Fibroblast of lung (primary cell): Measurements from ENCODE around the gene ANKRD40.

ENCODE experiments used
- EZH2 ChIP-seq: IDR thresholded peaks from 2 replicates; pipeline ENCODE4 v1.5.1; 2012; ENCODE audit warnings: low read length, control low read depth, mild to moderate bottlenecking; ENCODE audit errors: missing control alignments
- TF ChIP-seq, protein P1 (sequence below), 2 donors: IDR thresholded peaks in 1 of 2; conservative IDR thresholded peaks in 1 of 2; 1 replicate in 1 of 2; 2 replicates in 1 of 2; pipeline ENCODE4 v1.5.1; 2011 to 2012; ENCODE audit warnings: low read length in 2 of 2, control low read depth in 1 of 2, inconsistent platforms in 1 of 2, low read depth in 1 of 2, mild to moderate bottlenecking in 1 of 2

DNA sequence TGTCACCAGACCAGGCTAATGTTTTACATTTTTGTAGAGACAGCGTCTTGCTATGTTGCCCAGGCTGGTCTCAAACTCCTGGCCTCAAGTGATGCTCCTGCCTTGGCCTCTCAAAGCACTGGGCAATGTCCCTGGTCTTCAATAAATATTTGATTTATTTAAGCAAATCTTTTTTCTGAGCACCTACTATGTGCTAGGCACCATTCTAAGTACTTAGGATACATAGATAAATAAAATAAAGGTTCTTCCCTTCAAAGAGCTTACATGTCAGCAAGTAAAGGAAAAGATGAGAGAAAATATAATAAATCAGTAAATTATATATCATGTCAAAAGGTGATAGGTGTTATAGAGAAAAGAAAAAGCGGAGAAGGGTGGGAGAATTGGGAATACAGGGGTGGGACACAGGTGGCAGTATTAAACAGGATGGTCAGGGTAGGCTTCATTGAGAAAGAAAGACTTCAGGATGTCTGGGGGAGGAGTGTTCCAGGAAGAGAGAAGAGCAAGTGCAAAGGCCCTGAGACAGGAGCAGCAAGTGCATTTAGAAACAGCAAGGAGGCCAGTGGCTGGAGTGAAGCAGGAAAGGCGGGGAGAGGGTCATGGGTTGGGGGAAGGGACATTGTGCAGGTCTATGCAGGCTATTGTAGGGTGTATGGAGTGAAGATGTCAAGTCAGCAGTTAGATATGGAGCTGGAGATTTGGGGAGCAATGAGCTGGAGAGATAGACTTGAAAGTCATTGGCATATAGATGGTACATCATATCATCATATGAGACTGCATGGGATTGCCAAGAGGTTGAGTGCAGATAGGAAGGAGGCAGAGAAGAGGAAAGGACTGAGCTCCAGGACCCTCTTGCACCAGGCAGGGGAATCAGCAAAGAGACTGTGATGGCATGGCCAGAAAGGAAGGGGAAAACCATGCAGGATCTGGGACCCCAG lies 61.7 kb downstream of the ANKRD40 start:
- TF ChIP-seq, protein P1, sequence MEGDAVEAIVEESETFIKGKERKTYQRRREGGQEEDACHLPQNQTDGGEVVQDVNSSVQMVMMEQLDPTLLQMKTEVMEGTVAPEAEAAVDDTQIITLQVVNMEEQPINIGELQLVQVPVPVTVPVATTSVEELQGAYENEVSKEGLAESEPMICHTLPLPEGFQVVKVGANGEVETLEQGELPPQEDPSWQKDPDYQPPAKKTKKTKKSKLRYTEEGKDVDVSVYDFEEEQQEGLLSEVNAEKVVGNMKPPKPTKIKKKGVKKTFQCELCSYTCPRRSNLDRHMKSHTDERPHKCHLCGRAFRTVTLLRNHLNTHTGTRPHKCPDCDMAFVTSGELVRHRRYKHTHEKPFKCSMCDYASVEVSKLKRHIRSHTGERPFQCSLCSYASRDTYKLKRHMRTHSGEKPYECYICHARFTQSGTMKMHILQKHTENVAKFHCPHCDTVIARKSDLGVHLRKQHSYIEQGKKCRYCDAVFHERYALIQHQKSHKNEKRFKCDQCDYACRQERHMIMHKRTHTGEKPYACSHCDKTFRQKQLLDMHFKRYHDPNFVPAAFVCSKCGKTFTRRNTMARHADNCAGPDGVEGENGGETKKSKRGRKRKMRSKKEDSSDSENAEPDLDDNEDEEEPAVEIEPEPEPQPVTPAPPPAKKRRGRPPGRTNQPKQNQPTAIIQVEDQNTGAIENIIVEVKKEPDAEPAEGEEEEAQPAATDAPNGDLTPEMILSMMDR (conservative IDR thresholded peaks at IDR 0.05 in 1 of 2, IDR thresholded peaks at IDR 0.05 in 1 of 2; ENCODE audit: low read depth in 1 of 2, low read length in 2 of 2), result no peak
- no peak for TF ChIP-seq EZH2
